ENCODE measurements around the gene PITPNM3. TPM values are rescaled to one million over a fixed set of nuclear protein-coding genes. Genes with fewer than 3 reads are reported as not detected.

Gene PITPNM3
- total and polyA plus RNA-seq, 2 of the 8 experiments (the other 6 are each of a cell fraction or from before 2014, with no cell fraction given) = 1.7 to 3.1 TPM

DNA sequence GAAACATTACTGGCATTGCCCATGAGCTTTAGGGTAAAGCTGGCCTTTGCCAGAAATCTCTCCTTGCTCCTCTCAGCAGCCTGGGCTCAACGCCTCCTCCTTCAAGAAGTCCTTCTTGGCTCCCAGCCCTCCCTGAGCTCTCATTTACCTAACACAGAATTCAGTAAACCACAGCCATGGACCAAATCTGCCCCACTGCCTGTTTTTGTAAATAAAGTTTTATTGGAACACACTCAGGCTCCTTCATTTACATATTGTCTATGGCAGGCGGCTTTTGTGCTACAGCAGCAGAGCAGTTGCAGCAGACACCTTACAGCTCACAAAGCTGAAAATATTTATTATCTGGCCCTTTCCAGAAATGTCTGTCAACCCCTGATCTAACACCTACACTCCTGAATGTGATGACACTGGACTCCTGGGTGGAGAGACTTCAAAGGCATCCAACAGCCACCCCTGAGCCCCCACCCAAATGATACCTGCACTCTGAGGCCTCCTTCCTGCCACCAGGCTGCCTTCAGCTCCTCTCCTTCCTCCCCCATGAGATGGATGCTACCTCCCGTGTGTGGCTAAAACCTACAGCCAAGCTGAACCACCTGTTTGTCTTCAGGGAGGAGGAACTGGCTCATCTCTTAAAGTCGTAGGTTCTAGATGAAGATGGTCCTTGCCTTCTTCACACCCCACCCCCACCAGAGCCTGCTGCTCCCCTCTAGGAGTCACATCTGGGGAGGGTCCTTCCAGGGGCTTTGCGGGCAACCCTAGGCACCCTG, 70.5 kb downstream of the PITPNM3 start:
- peaks cover 3 to 22% (median 11%) of the 10 kb centered on the region in 4 experiments for H3K4me1 ChIP-seq (replicated peaks in 1 of 4; ENCODE audit: control insufficient read depth in 3 of 4, insufficient read depth in 4 of 4, low read length in 3 of 4)
- H4K5ac ChIP-seq (ENCODE audit: insufficient read length, low read depth, low read length) = no peak overlapping the region
- no peaks in the 10 kb centered on the region for H3K27me3 ChIP-seq (replicated peaks in 1 of 4; ENCODE audit: control insufficient read depth in 3 of 4, extremely low read depth in 1 of 4, insufficient read depth in 3 of 4, low read length in 3 of 4)
- H3K79me1 ChIP-seq (ENCODE audit: low read depth, low read length) = no peaks in the 10 kb centered on the region
- no peak overlapping the region; the same call in 1 of the 2 replicates for H2BK12ac ChIP-seq (ENCODE audit: low read depth, low read length)
- POLR2A ChIA-PET (ENCODE audit: partially characterized antibody) = interaction anchor here (0.5 to 1.5 kb wide), 6 partner anchors 10 to 773 kb away, joined by 3 to 5 read pairs (median 3); no protein-coding TSS in a partner anchor
- H3K23me2 ChIP-seq (ENCODE audit: low read depth, low read length) = no peaks in the 10 kb centered on the region
- no peaks in the 10 kb centered on the region for H3K36me3 ChIP-seq (ENCODE audit: control insufficient read depth in 2 of 4, insufficient read depth in 4 of 4, low read length in 3 of 4)
- H4K20me1 ChIP-seq (replicated peaks in 1 of 2; ENCODE audit: control insufficient read depth in 1 of 2, insufficient read depth in 2 of 2, low read length in 2 of 2) = no peaks in the 10 kb centered on the region
- H3K79me2 ChIP-seq (ENCODE audit: control insufficient read depth in 1 of 2, insufficient read depth in 2 of 2, low read length in 2 of 2) = no peaks in the 10 kb centered on the region
- H2AK5ac ChIP-seq (ENCODE audit: low read depth, low read length) = no peak overlapping the region
- CTCF ChIA-PET (ENCODE audit: partially characterized antibody) = interaction anchor here (2.9 to 4.6 kb wide), 2 partner anchors 9 to 13 kb away, joined by 12 to 23 read pairs; no protein-coding TSS in a partner anchor
- peak overlapping the region; percentile 81; the same call in 1 of the 2 replicates for H2BK15ac ChIP-seq (ENCODE audit: low read length)
- no peak overlapping the region for H3K14ac ChIP-seq (ENCODE audit: insufficient read length)
- H3K18ac ChIP-seq (ENCODE audit: extremely low read depth, low read length) = no peak overlapping the region
- no peaks in the 10 kb centered on the region for H3K9me3 ChIP-seq (ENCODE audit: insufficient read depth in 2 of 2, low read depth in 1 of 2, low read length in 1 of 2)
- H3K4me2 ChIP-seq (ENCODE audit: insufficient read depth in 1 of 2, low read depth in 2 of 2, low read length in 2 of 2) = no peak overlapping the region
- DNase-seq (ENCODE audit: low read depth in 1 of 2, low spot score in 2 of 2) (no peak), FAIRE-seq (no peak)
- H2AFZ ChIP-seq (ENCODE audit: low read length) = no peak overlapping the region
- H2BK20ac ChIP-seq (ENCODE audit: low read length) = 0 out of 2 replicates have a peak overlapping the region, but pooled peaks have one; percentile 2
- no peak overlapping the region for H3K23ac ChIP-seq (ENCODE audit: insufficient read length)
- no peak overlapping the region for H4K8ac ChIP-seq (ENCODE audit: extremely low read depth, insufficient read depth, low read length)
- WGBS, 2 experiments (ENCODE audit: extremely low coverage in 1 of 2, insufficient coverage in 1 of 2, insufficient read length in 1 of 2, insufficient replicate concordance in 2 of 2, low coverage in 1 of 2, low lambda C conversion rate in 2 of 2, missing lambda C conversion rate in 1 of 2) = 78% methylated on average over 4 of the region's 5 CpGs; no CpG with 5 or more reads in 1 of the 2 experiments
- no peak overlapping the region for H3K4me3 ChIP-seq (ENCODE audit: extremely low read depth in 1 of 4, insufficient read depth in 2 of 4, low read depth in 3 of 4, low read length in 4 of 4)
- H2BK5ac ChIP-seq (ENCODE audit: low read depth, low read length) = no peak overlapping the region
- no peak overlapping the region for H2BK120ac ChIP-seq (replicated peaks; ENCODE audit: low read depth, low read length)
- H4K91ac ChIP-seq (replicated peaks; ENCODE audit: insufficient read length, low read length) = no peak overlapping the region
- no peak overlapping the region for H3K9ac ChIP-seq (replicated peaks in 1 of 4; ENCODE audit: extremely low read depth in 1 of 4, low read depth in 3 of 4, low read length in 3 of 4)
- no peak overlapping the region for H3K56ac ChIP-seq (replicated peaks; ENCODE audit: insufficient read length, low read depth, low read length)
- H3K4ac ChIP-seq (replicated peaks; ENCODE audit: insufficient read length, low read depth, low read length) = no peak overlapping the region
- no peak overlapping the region for H3K27ac ChIP-seq (ENCODE audit: low read depth, low read length)
- TF ChIP-seq EP300 (IDR thresholded peaks at IDR 0.05; ENCODE audit: borderline replicate concordance in 1 of 2, low read depth in 2 of 2, low read length in 2 of 2) = no peak
- TF ChIP-seq, protein P1, sequence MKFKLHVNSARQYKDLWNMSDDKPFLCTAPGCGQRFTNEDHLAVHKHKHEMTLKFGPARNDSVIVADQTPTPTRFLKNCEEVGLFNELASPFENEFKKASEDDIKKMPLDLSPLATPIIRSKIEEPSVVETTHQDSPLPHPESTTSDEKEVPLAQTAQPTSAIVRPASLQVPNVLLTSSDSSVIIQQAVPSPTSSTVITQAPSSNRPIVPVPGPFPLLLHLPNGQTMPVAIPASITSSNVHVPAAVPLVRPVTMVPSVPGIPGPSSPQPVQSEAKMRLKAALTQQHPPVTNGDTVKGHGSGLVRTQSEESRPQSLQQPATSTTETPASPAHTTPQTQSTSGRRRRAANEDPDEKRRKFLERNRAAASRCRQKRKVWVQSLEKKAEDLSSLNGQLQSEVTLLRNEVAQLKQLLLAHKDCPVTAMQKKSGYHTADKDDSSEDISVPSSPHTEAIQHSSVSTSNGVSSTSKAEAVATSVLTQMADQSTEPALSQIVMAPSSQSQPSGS (IDR thresholded peaks at IDR 0.05; ENCODE audit: low read length) = no peak
- TF ChIP-seq POLR2AphosphoS5 (IDR thresholded peaks at IDR 0.05; ENCODE audit: low read depth, low read length) = no peak
- no peak for TF ChIP-seq BCL11A (IDR thresholded peaks at IDR 0.05; ENCODE audit: low read depth in 2 of 2, low read length in 2 of 2)
- TF ChIP-seq, protein P2, sequence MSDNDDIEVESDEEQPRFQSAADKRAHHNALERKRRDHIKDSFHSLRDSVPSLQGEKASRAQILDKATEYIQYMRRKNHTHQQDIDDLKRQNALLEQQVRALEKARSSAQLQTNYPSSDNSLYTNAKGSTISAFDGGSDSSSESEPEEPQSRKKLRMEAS (IDR thresholded peaks at IDR 0.05) = no peak
- TF ChIP-seq, protein P3, sequence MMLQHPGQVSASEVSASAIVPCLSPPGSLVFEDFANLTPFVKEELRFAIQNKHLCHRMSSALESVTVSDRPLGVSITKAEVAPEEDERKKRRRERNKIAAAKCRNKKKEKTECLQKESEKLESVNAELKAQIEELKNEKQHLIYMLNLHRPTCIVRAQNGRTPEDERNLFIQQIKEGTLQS (IDR thresholded peaks at IDR 0.05; ENCODE audit: insufficient read depth, low read depth, low read length) = no peak
- no peak for TF ChIP-seq EGR1 (IDR thresholded peaks at IDR 0.05; ENCODE audit: borderline replicate concordance, low read depth, low read length)
- TF ChIP-seq CEBPB (IDR thresholded peaks at IDR 0.05; ENCODE audit: low read depth, low read length) = no peak
- TF ChIP-seq GTF2F1 (IDR thresholded peaks at IDR 0.05; ENCODE audit: borderline replicate concordance, low read depth, low read length) = no peak
- no peak for TF ChIP-seq SP1 (IDR thresholded peaks at IDR 0.05; ENCODE audit: low read depth, low read length)
